Gastrocnemius medialis (tissue), 4 donors: ENCODE measurements around the gene RAD51B. TPM values are rescaled to one million over a fixed set of nuclear protein-coding genes. Genes with fewer than 3 reads are reported as not detected.

Experiments used
- ATAC-seq, 2 donors: fragments of 150-250 bp; one replicate each; pipeline ENCODE4 v1.9.1; 2016
- DNase-seq, 2 donors: peaks; one replicate each; pipeline ENCODE4 v3.0.0-alpha.2; 2019
- H3K27ac ChIP-seq, 4 donors: fragments of 200-600 bp; sonication (generic); 1 replicate in 1 of 4; 2 replicates in 3 of 4; pipeline ENCODE4 v1.5.1; 2016 to 2018; ENCODE audit warnings: mild to moderate bottlenecking in 2 of 4, moderate library complexity in 1 of 4
- H3K27me3 ChIP-seq, 3 donors: fragments of 200-600 bp; sonication (generic) in 2 of 3; 1 replicate in 1 of 3; 2 replicates in 2 of 3; pipeline versions ENCODE4 v1.5.1 to v1.6.0; 2016 to 2019; ENCODE audit warnings: mild to moderate bottlenecking in 1 of 3, moderate library complexity in 1 of 3
- H3K36me3 ChIP-seq, 2 donors: fragments of 200-600 bp; sonication (generic) in 1 of 2; one replicate each; pipeline ENCODE4 v1.5.1; 2017 to 2018
- H3K4me1 ChIP-seq, 2 donors: fragments of 200-600 bp; sonication (generic) in 1 of 2; one replicate each; pipeline ENCODE4 v1.5.1; 2016 to 2017; ENCODE audit warnings: mild to moderate bottlenecking in 2 of 2
- H3K4me3 ChIP-seq, 4 donors: fragments of 200-600 bp; sonication (generic) in 3 of 4; 1 replicate in 1 of 4; 2 replicates in 3 of 4; pipeline ENCODE4 v1.5.1; 2016 to 2019; ENCODE audit warnings: mild to moderate bottlenecking in 2 of 4
- H3K9me3 ChIP-seq, 3 donors: fragments of 200-600 bp; sonication (generic) in 2 of 3; 1 replicate in 1 of 3; 2 replicates in 2 of 3; pipeline ENCODE4 v1.5.1; 2016 to 2019
- POLR2A ChIP-seq, 2 donors: fragments of 450-650 bp; IDR thresholded peaks; one replicate each; pipeline ENCODE4 v1.6.1; 2017; ENCODE audit warnings: antibody characterized with exemption in 2 of 2, mild to moderate bottlenecking in 2 of 2, moderate library complexity in 2 of 2
- in situ Hi-C, 4 donors: fragments of 200-750 bp; cut with MboI; loops; one replicate each; pipeline versions ENCODE4 v1.15.0 to v1.8.0; 2017; ENCODE audit warnings: low sequenced_read_pairs in 4 of 4
- intact Hi-C: fragments of 100-400 bp; cut with DNase I; formaldehyde crosslinking; loops from one replicate; pipeline ENCODE4 v1.15.1; 2023; ENCODE audit warnings: low total_unique reads
- total RNA-seq, 4 donors: library from RNA; depleted of rRNA; stranded (reverse); fragments of >200 nt; gene quantifications; one replicate each; pipeline versions ENCODE4 v1.1.0 to v1.2.3, GENCODE V29; 2016
- TF ChIP-seq, protein P1 (sequence below), 5 experiments: fragments of 450-650 bp in 3 of 5; fragments of 200-600 bp in 2 of 5; sonication (generic) in 2 of 5; IDR thresholded peaks in 4 of 5; conservative IDR thresholded peaks in 1 of 5; 1 replicate in 4 of 5; 2 replicates in 1 of 5; pipeline ENCODE4 v1.5.1; 2016 to 2019; ENCODE audit warnings: antibody characterized with exemption in 5 of 5, mild to moderate bottlenecking in 3 of 5, moderate library complexity in 3 of 5

Gene RAD51B
- total RNA-seq, 4 donors from 2014 or later = 1.6 to 3.3 (median 2.4) TPM

DNA sequence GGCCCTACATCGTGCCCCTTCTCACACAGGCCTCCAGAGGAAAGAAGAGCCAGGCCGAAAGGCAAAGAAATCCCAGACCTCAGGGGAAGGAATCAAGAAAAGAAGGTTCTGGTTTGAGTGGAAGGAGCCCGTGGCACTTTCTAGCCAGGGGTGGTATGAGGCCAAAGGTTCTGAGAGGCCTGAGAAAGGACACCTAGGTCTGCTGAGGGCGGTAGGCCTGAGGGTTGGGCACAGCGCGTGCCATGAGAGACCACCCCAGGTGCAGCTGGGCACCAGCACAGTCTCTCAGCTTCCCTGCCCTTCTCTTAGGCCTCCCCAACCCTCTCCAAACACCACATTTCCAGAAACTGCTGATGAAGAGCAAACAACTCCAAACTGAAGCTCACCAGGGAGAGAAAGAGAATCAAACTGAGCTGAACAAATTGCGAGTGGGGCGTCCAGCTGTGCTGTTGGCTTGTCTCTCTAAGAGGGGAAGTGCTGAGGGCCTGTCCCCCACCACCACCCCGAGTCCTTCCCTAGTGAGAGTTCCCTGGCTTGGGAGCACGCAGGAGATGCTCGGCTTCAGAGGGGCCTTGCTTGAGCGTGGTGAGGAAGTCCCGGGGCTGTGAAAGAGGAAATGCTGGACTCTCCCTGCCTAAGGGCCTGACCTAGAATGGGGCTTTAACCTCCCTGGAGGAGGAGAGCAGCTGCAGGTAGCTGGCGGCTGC lies 788.4 kb downstream of the RAD51B start:
- intact Hi-C loops (no loop called here), in situ Hi-C loops (no loop called here)
- H3K27me3 ChIP-seq = no peaks in the 10 kb centered on the region
- H3K4me3 ChIP-seq = no peak overlapping the region
- H3K9me3 ChIP-seq = no peaks in the 10 kb centered on the region
- peaks cover 18 to 23% of the 10 kb centered on the region in 2 donors for H3K4me1 ChIP-seq
- peak overlapping the region; percentile 52 to 61 (median 56) for H3K27ac ChIP-seq
- DNase-seq (peak in 1 of 2 donors; percentile 52), ATAC-seq (peak in 1 of 2 donors; percentile 7)
- no peaks in the 10 kb centered on the region for H3K36me3 ChIP-seq
- TF ChIP-seq POLR2A (IDR thresholded peaks at IDR 0.05) = no peak

DNA sequence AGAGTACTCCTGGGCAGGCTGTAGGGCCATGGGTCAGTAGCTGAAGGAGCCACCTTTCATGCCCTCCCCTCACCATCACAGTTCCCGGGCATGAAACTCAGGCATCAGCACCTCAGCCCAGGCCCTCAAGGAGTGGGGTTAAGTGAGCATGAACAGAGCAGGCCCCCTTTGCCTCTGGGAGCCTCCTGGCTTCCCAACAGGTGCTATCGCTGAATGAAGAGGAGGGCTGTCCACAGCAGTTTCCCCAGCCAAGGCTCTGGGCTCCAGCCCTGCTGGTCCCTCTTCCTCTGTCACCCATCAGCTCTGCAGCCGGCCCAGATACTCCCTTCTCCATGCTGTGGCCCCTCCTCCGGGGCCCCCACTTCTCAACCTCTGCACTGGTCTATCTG lies 789.0 kb downstream of the RAD51B start:
- no peak overlapping the region for H3K4me3 ChIP-seq
- H3K27me3 ChIP-seq = no peaks in the 10 kb centered on the region
- no peaks in the 10 kb centered on the region for H3K9me3 ChIP-seq
- no peak for TF ChIP-seq POLR2A (IDR thresholded peaks at IDR 0.05)
- TF ChIP-seq, protein P1, sequence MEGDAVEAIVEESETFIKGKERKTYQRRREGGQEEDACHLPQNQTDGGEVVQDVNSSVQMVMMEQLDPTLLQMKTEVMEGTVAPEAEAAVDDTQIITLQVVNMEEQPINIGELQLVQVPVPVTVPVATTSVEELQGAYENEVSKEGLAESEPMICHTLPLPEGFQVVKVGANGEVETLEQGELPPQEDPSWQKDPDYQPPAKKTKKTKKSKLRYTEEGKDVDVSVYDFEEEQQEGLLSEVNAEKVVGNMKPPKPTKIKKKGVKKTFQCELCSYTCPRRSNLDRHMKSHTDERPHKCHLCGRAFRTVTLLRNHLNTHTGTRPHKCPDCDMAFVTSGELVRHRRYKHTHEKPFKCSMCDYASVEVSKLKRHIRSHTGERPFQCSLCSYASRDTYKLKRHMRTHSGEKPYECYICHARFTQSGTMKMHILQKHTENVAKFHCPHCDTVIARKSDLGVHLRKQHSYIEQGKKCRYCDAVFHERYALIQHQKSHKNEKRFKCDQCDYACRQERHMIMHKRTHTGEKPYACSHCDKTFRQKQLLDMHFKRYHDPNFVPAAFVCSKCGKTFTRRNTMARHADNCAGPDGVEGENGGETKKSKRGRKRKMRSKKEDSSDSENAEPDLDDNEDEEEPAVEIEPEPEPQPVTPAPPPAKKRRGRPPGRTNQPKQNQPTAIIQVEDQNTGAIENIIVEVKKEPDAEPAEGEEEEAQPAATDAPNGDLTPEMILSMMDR (IDR thresholded peaks at IDR 0.05 in 4 of 5, conservative IDR thresholded peaks at IDR 0.05 in 1 of 5) = no peak
- H3K27ac ChIP-seq = peak overlapping the region in 2 of 4 donors; percentile 53 to 61
- no peak for ATAC-seq
- no peaks in the 10 kb centered on the region for H3K36me3 ChIP-seq
- intact Hi-C loops (no loop called here), in situ Hi-C loops (no loop called here)
- peaks cover 18 to 23% of the 10 kb centered on the region in 2 donors for H3K4me1 ChIP-seq
- DNase-seq = peak in 1 of 2 donors; percentile 10

DNA sequence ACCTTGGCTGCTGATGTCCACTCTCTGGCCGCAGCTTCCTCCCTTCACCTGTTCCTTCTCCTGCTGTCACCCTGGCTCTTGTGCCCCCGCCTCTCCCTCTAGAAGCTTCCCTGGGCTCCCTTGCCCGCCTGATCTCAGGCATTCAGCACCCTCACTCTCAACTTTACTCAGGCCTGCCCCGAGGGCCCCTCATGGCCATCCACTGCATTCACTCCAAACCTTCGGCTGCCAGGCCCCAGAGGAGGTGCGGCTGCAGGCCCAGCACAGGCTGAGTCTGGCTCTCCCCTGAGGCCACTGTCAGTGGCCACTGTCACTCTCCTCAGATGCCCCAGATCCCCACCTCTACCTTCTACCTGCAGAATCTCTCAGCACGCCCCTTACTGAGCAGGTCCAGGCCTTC lies 789.4 kb downstream of the RAD51B start:
- no peak overlapping the region for H3K27ac ChIP-seq
- H3K36me3 ChIP-seq = no peaks in the 10 kb centered on the region
- H3K9me3 ChIP-seq = peaks cover 0 to 1% (median 0%) of the 10 kb centered on the region in 3 donors
- H3K27me3 ChIP-seq = no peaks in the 10 kb centered on the region
- peaks cover 18 to 23% of the 10 kb centered on the region in 2 donors for H3K4me1 ChIP-seq
- DNase-seq (no peak), ATAC-seq (no peak)
- intact Hi-C loops (no loop called here), in situ Hi-C loops (no loop called here)
- no peak overlapping the region for H3K4me3 ChIP-seq
- TF ChIP-seq, protein P1 (IDR thresholded peaks at IDR 0.05 in 4 of 5, conservative IDR thresholded peaks at IDR 0.05 in 1 of 5) = no peak
- TF ChIP-seq POLR2A (IDR thresholded peaks at IDR 0.05) = no peak

DNA sequence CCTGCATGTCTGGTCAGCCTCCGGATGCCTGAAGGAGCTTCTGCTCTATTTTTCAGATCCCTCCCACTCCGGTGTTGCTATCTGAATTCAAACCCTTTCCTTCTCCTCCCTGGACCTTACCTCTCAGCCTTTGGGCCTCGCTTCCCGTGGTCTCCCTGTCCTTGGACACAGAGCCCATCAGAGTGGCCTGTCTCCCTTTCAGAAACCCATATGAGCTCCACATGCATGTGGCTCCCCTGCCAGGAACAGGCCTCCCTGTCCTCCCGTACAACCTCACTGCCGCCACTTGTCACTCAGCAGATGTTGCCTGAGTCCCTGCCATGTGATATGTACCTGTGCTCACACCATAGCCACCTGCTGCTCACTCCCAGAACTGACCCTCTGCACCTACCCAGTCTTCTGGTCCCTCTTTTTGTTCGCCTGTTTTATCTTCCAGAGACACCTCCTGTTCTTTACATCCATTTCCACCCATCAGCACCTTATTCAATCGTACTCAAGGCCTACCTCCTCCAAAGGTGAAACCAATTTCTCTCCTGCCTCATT lies 790.7 kb downstream of the RAD51B start:
- no peak overlapping the region for H3K27ac ChIP-seq
- ATAC-seq (no peak), DNase-seq (peak in 1 of 2 donors; percentile 10)
- H3K4me3 ChIP-seq = no peak overlapping the region
- H3K9me3 ChIP-seq = peaks cover 0 to 4% (median 0%) of the 10 kb centered on the region in 3 donors
- in situ Hi-C loops (no loop called here), intact Hi-C loops (no loop called here)
- no peaks in the 10 kb centered on the region for H3K36me3 ChIP-seq
- TF ChIP-seq, protein P1 (IDR thresholded peaks at IDR 0.05 in 4 of 5, conservative IDR thresholded peaks at IDR 0.05 in 1 of 5) = no peak
- TF ChIP-seq POLR2A (IDR thresholded peaks at IDR 0.05) = no peak
- H3K4me1 ChIP-seq = peaks cover 18 to 23% of the 10 kb centered on the region in 2 donors
- no peaks in the 10 kb centered on the region for H3K27me3 ChIP-seq

DNA sequence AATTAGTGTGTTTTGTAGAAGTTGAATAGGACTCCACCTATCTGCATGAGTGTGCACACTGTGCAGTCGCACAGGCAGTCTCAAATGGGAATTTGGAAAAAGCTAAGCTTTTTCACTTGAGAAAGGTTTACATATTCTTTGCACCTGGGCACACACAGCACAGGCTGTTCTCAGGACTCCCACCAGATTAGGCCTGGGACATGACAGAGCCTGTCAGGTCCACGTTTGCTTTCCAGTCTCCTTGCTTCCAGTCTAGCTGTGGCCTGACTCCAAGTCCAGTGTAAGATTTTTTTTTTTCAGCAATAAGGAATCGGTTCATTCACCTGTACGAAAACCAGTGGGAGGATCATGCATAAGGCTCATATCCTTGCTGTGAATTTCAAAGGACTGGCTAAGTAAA lies 792.0 kb downstream of the RAD51B start:
- Histone ChIP-seq H3K4me1 (peaks cover 18 to 23% of the 10 kb centered on the region in 2 donors), H3K27me3 (no peaks in the 10 kb centered on the region), H3K36me3 (no peaks in the 10 kb centered on the region), H3K9me3 (peaks cover 1 to 14% (median 9%) of the 10 kb centered on the region in 3 donors), H3K4me3 (no peak overlapping the region), H3K27ac (peak overlapping the region; percentile 46 to 63 (median 55))
- TF ChIP-seq POLR2A (IDR thresholded peaks at IDR 0.05) = no peak
- TF ChIP-seq, protein P1 (IDR thresholded peaks at IDR 0.05 in 4 of 5, conservative IDR thresholded peaks at IDR 0.05 in 1 of 5) = no peak
- no peak for DNase-seq
- in situ Hi-C loops = no loop called here
- intact Hi-C loops = no loop called here
- no peak for ATAC-seq
